K562 (cell line): Measurements from ENCODE around the gene RNU6-9.

Experiments used
- FOS ChIP-seq: IDR thresholded peaks from 3 replicates; pipeline ENCODE4 v1.6.1; 2011; ENCODE audit not compliant: insufficient read length; ENCODE audit errors: extremely low read depth
- FOXJ3 ChIP-seq: sonication (generic); formaldehyde crosslinking; IDR thresholded peaks from 2 replicates; pipeline ENCODE4 v1.4.0; 2020; ENCODE audit warnings: mild to moderate bottlenecking, missing genetic modification reagents
- FOXK2 ChIP-seq, 2 experiments: fragments of 450-650 bp; IDR thresholded peaks in 1 of 2; conservative IDR thresholded peaks in 1 of 2; 2 replicates each; pipeline ENCODE4 v1.6.1; 2016; ENCODE audit warnings: low read depth in 2 of 2, mild to moderate bottlenecking in 1 of 2
- GTF2F1 ChIP-seq: IDR thresholded peaks from 2 replicates; pipeline ENCODE4 v1.6.1; 2011; ENCODE audit warnings: low read depth, low read length, improper control_type of control experiment
- HDAC2 ChIP-seq: fragments of 450-650 bp; IDR thresholded peaks from 2 replicates; pipeline ENCODE4 v1.6.1; 2016; ENCODE audit warnings: mild to moderate bottlenecking
- POLR2A ChIP-seq: fragments of 450-650 bp; conservative IDR thresholded peaks from 2 replicates; pipeline ENCODE4 v1.6.1; 2016
- POLR2AphosphoS5 ChIP-seq: IDR thresholded peaks from 2 replicates; pipeline ENCODE4 v1.6.1; 2011; ENCODE audit warnings: mild to moderate bottlenecking, low read depth, low read length, moderate library complexity; ENCODE audit not compliant: control insufficient read depth, insufficient read depth

DNA sequence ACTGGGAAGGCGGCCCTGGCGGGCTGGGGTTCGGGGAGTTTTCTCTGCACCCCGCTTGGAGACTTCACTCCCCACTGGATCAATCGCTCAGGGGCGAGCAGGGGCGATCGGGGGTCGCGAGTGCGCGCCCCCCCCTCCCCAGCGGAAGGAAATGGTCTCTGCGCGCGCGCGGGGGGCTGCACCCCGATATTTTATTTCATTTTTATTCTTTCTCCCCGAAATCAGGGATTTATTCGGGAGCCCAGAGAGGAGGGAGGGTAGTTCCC, 33.0 kb downstream of the RNU6-9 start:
- TF ChIP-seq FOXJ3 (CRISPR knock-in tag) (no peak), HDAC2 (no peak), FOXK2 (conservative IDR thresholded peaks at IDR 0.05 in 1 of 2, IDR thresholded peaks at IDR 0.05 in 1 of 2; ENCODE audit: low read depth in 2 of 2) (no peak), POLR2A (no peak), GTF2F1 (no peak), POLR2AphosphoS5 (no peak), FOS (no peak)
